Motor neuron (in vitro differentiated cells): ENCODE data around the gene SDK2. TPM values are rescaled to one million over a fixed set of nuclear protein-coding genes. Genes with fewer than 3 reads are reported as not detected.
A peak's percentile ranks its signal among the peaks of the same experiment; 100 is the strongest.
"Not testable (repeated sequence)": the region's sequence is repeated elsewhere in the genome, so short reads cannot be mapped to it uniquely, and the experiment has no call there.

Experiments
- ATAC-seq, 8 experiments: fragments of 200-7000 bp; cut with Tn5 transposase; replicated peaks in 6 of 8; 2 replicates each; pipeline ENCODE4 v1.8.0; 2021; ENCODE audit warnings: mild to moderate bottlenecking in 8 of 8, moderate library complexity in 8 of 8
- H3K27ac ChIP-seq, 2 donors: fragments of 250-450 bp; sonication (Bioruptor Pico); 2 replicates each; pipeline ENCODE4 v1.9.0; 2021; ENCODE audit warnings: antibody characterized with exemption in 2 of 2, mild to moderate bottlenecking in 2 of 2, moderate library complexity in 1 of 2
- H3K4me1 ChIP-seq, 2 donors: fragments of 250-450 bp; sonication (Bioruptor Pico); replicated peaks in 1 of 2; 2 replicates each; pipeline ENCODE4 v1.6.1; 2021; ENCODE audit warnings: antibody characterized with exemption in 2 of 2, mild to moderate bottlenecking in 2 of 2, moderate library complexity in 1 of 2
- H3K4me3 ChIP-seq, 5 donors: fragments of 250-450 bp; sonication (Bioruptor Pico); 2 replicates each; pipeline ENCODE4 v1.9.0; 2021; ENCODE audit warnings: antibody characterized with exemption in 5 of 5, mild to moderate bottlenecking in 5 of 5, moderate library complexity in 4 of 5
- WGBS, 10 experiments: fragments of 450-650 bp; shearing (Covaris generic); methylation state at CpG; one replicate each; pipeline ENCODE4 v1.0.0; 2022; 5-methylcytosine and 5-hydroxymethylcytosine counted together
- in situ Hi-C, 9 experiments: fragments of 400-800 bp; cut with MboI; loops; one replicate each; pipeline ENCODE4 v1.15.0; 2021; ENCODE audit warnings: low sequenced_read_pairs in 9 of 9, low pct_unique_long_range_greater_than_20kb in 2 of 9; ENCODE audit not compliant: unreplicated experiment in 9 of 9
- total RNA-seq, 8 experiments: library from RNA; unstranded; fragments of 300-600 nt; gene quantifications; 2 replicates each; pipeline versions ENCODE4 v1.2.3 to v1.2.4, GENCODE V29; 2022

Gene SDK2
- total RNA-seq, 8 experiments from 2014 or later: 0.59 to 22.0 (median 10.7) TPM

- peaks cover 12 to 13% of the 10 kb centered on the region in 2 donors for H3K4me1 ChIP-seq
- in situ Hi-C loops: no loop called here
- H3K4me3 ChIP-seq: no peak overlapping the region
- peak overlapping the region in 1 of 2 donors; percentile 1 for H3K27ac ChIP-seq
- 0 to 68% (median 55%) methylated on average over 1 to 8 of the region's 8 CpGs; no CpG with 5 or more reads in 4 of the 10 experiments for WGBS, 10 experiments
- peak; percentile 78 to 99 (median 98) for ATAC-seq
Observed at GRCh38 chr17:73462823-73463222, 181.4 kb downstream of the SDK2 start.

GRCh38 chr17:73459980-73460379, 184.3 kb downstream of the SDK2 start:
- in situ Hi-C loops: no loop called here
- H3K27ac ChIP-seq: no peak overlapping the region
- H3K4me3 ChIP-seq: no peak overlapping the region
- no peak for ATAC-seq
- peaks cover 12 to 13% of the 10 kb centered on the region in 2 donors for H3K4me1 ChIP-seq
- WGBS, 10 experiments: 20 to 100% (median 82%) methylated on average over 1 to 5 of the region's 7 CpGs; no CpG with 5 or more reads in 3 of the 10 experiments

GRCh38 chr17:73455767-73456166, 188.5 kb downstream of the SDK2 start:
- in situ Hi-C loops: no loop called here
- H3K27ac ChIP-seq: no peak overlapping the region
- ATAC-seq: no peak
- peaks cover 0 to 7% of the 10 kb centered on the region in 2 donors for H3K4me1 ChIP-seq
- H3K4me3 ChIP-seq: no peak overlapping the region
- 20 to 100% methylated on average over 1 to 3 of the region's 18 CpGs; no CpG with 5 or more reads in 8 of the 10 experiments for WGBS, 10 experiments

GRCh38 chr17:73455050-73455687, 189.1 kb downstream of the SDK2 start:
- no peak overlapping the region for H3K4me3 ChIP-seq
- ATAC-seq: peak; percentile 41 to 97 (median 92)
- WGBS, 10 experiments: 0 to 100% (median 69%) methylated on average over 1 to 3 of the region's 21 CpGs; no CpG with 5 or more reads in 6 of the 10 experiments
- H3K27ac ChIP-seq: no peak overlapping the region
- in situ Hi-C loops: no loop called here
- H3K4me1 ChIP-seq: peaks cover 0 to 7% of the 10 kb centered on the region in 2 donors

GRCh38 chr17:73453494-73453893, 190.8 kb downstream of the SDK2 start:
- in situ Hi-C loops, H3K4me1 ChIP-seq, H3K27ac ChIP-seq, ATAC-seq, H3K4me3 ChIP-seq: not testable (repeated sequence)
- 80 to 100% (median 100%) methylated on average over 1 to 2 of the region's 2 CpGs; no CpG with 5 or more reads in 5 of the 10 experiments for WGBS, 10 experiments

GRCh38 chr17:73453090-73453489, 191.2 kb downstream of the SDK2 start:
- no peak overlapping the region for H3K27ac ChIP-seq
- no peak for ATAC-seq

GRCh38 chr17:73452009-73452408, 192.2 kb downstream of the SDK2 start:
- Histone ChIP-seq H3K4me1 (peaks cover 2 to 20% of the 10 kb centered on the region in 2 donors), H3K4me3 (no peak overlapping the region), H3K27ac (peak overlapping the region in 1 of 2 donors; percentile 33)
- WGBS, 10 experiments: 40 to 100% (median 78%) methylated on average over 1 to 2 of the region's 3 CpGs; no CpG with 5 or more reads in 6 of the 10 experiments
- in situ Hi-C loops: no loop called here
- peak in 5 of 8 experiments; percentile 28 to 37 (median 33) for ATAC-seq

More at GRCh38 chr17:73453090-73453489, 191.2 kb downstream of the SDK2 start:
- Histone ChIP-seq H3K4me1 (peaks cover 0 to 9% of the 10 kb centered on the region in 2 donors), H3K4me3 (no peak overlapping the region)
- in situ Hi-C loops: no loop called here
- 100% methylated on average over 1 of the region's 1 CpG; no CpG with 5 or more reads in 9 of the 10 experiments for WGBS, 10 experiments

- Histone ChIP-seq H3K27ac (peak overlapping the region; percentile 18 to 59), H3K4me1 (peaks cover 3 to 43% of the 10 kb centered on the region in 2 donors), H3K4me3 (no peak overlapping the region)
- in situ Hi-C loops: loop anchor here in 8 of 9 experiments (25.0 kb wide), 5 partner anchors 190 to 740 kb away; partner anchors contain the start of gene SDK2 (in 3 of the 8)
- 60 to 85% (median 67%) methylated on average over 1 to 5 of the region's 18 CpGs; no CpG with 5 or more reads in 7 of the 10 experiments for WGBS, 10 experiments
- ATAC-seq: peak in 5 of 8 experiments; percentile 48 to 88 (median 66)
Observed at GRCh38 chr17:73447319-73447718, 196.9 kb downstream of the SDK2 start.

GRCh38 chr17:73446617-73447016, 197.6 kb downstream of the SDK2 start:
- H3K4me3 ChIP-seq: no peak overlapping the region
- in situ Hi-C loops: loop anchor here in 8 of 9 experiments (25.0 kb wide), 5 partner anchors 191 to 741 kb away; partner anchors contain the start of gene SDK2 (in 3 of the 8)
- H3K4me1 ChIP-seq: peaks cover 3 to 36% of the 10 kb centered on the region in 2 donors
- peak overlapping the region in 1 of 2 donors; percentile 59 for H3K27ac ChIP-seq
- 0 to 100% (median 80%) methylated on average over 1 to 4 of the region's 9 CpGs; no CpG with 5 or more reads in 5 of the 10 experiments for WGBS, 10 experiments
- peak in 2 of 8 experiments; percentile 35 to 67 for ATAC-seq

GRCh38 chr17:73445466-73445865, 198.8 kb downstream of the SDK2 start:
- WGBS, 10 experiments: 53 to 100% (median 95%) methylated on average over 1 to 5 of the region's 7 CpGs; no CpG with 5 or more reads in 3 of the 10 experiments
- ATAC-seq: no peak
- in situ Hi-C loops: loop anchor here in 8 of 9 experiments (25.0 kb wide), 5 partner anchors 192 to 742 kb away; partner anchors contain the start of gene SDK2 (in 3 of the 8)
- Histone ChIP-seq H3K4me3 (no peak overlapping the region), H3K4me1 (peaks cover 3 to 36% of the 10 kb centered on the region in 2 donors), H3K27ac (no peak overlapping the region)

- H3K27ac ChIP-seq: no peak overlapping the region
- 90 to 100% (median 95%) methylated on average over 1 to 3 of the region's 8 CpGs; no CpG with 5 or more reads in 6 of the 10 experiments for whole genome bisulfite sequencing, 10 experiments
- in situ Hi-C loops: loop anchor here in 8 of 9 experiments (25.0 kb wide), 5 partner anchors 193 to 743 kb away; partner anchors contain the start of gene SDK2 (in 3 of the 8)
- no peak for ATAC-seq
- H3K4me1 ChIP-seq: peaks cover 3 to 36% of the 10 kb centered on the region in 2 donors
- H3K4me3 ChIP-seq: no peak overlapping the region
Observed at GRCh38 chr17:73444021-73444420, 200.2 kb downstream of the SDK2 start.

GRCh38 chr17:73439597-73439996, 204.6 kb downstream of the SDK2 start:
- H3K4me3 ChIP-seq: no peak overlapping the region
- in situ Hi-C loops: loop anchor here in 8 of 9 experiments (25.0 kb wide), 5 partner anchors 198 to 748 kb away; partner anchors contain the start of gene SDK2 (in 3 of the 8)
- 60 to 97% (median 83%) methylated on average over 1 to 5 of the region's 7 CpGs; no CpG with 5 or more reads in 6 of the 10 experiments for WGBS, 10 experiments
- H3K27ac ChIP-seq: no peak overlapping the region
- H3K4me1 ChIP-seq: peaks cover 3 to 20% of the 10 kb centered on the region in 2 donors
- no peak for ATAC-seq

- no peak for ATAC-seq
- Histone ChIP-seq H3K4me1 (peaks cover 3 to 17% of the 10 kb centered on the region in 2 donors), H3K4me3 (no peak overlapping the region), H3K27ac (no peak overlapping the region)
- WGBS, 10 experiments: 95 to 100% (median 100%) methylated on average over 1 to 4 of the region's 16 CpGs; no CpG with 5 or more reads in 7 of the 10 experiments
- in situ Hi-C loops: loop anchor here in 8 of 9 experiments (25.0 kb wide), 5 partner anchors 199 to 749 kb away; partner anchors contain the start of gene SDK2 (in 3 of the 8)
Observed at GRCh38 chr17:73437826-73438225, 206.4 kb downstream of the SDK2 start.
